GM10847 (cell line): Measurements from ENCODE around the gene PIK3CD.

Experiments used
- POLR2A ChIP-seq: IDR thresholded peaks from 2 replicates; pipeline ENCODE4 v1.6.1; 2011; ENCODE audit not compliant: insufficient read length; ENCODE audit errors: extremely low read depth

The PIK3CD gene

GRCh38 chr1:9774712-9775679 lies 123.5 kb downstream of the PIK3CD start:
- no peak for TF ChIP-seq POLR2A

- no peak for TF ChIP-seq POLR2A
Measured at GRCh38 chr1:9776685-9777084, 125.2 kb downstream of the PIK3CD start.
